BJ (cell line): Measurements from ENCODE around the gene UST. TPM values are rescaled to one million over a fixed set of nuclear protein-coding genes. Genes with fewer than 3 reads are reported as not detected.

Source experiments
- CTCF ChIA-PET: fragments of 350-600 bp; formaldehyde crosslinking; extraction: SDS; loops from one replicate; lab custom pipeline; 2021; ENCODE audit warnings: antibody characterized with exemption, inconsistent platforms; lab: Yijun Ruan, JAX
- POLR2A ChIA-PET: fragments of 300-600 bp; sonication (Branson Sonifier 250); formaldehyde crosslinking; extraction: SDS; loops from one replicate; lab custom pipeline; 2021; ENCODE audit warnings: antibody characterized with exemption; lab: Charles Lee
- DNase-seq: peaks from one replicate; pipeline ENCODE4 v3.0.0-alpha.2; 2011; ENCODE audit warnings: low read depth
- H3K27me3 ChIP-seq: 2 replicates; pipeline ENCODE4 v1.6.0; 2011; ENCODE audit warnings: low read length; ENCODE audit not compliant: control insufficient read depth, insufficient read depth
- H3K36me3 ChIP-seq: 2 replicates; pipeline ENCODE4 v1.5.1; 2011; ENCODE audit warnings: low read length; ENCODE audit not compliant: control insufficient read depth, insufficient read depth
- H3K4me3 ChIP-seq: 2 replicates; pipeline ENCODE4 v1.5.1; 2011; ENCODE audit warnings: low read depth, mild to moderate bottlenecking, control low read depth, low read length
- CTCF ChIP-seq: IDR thresholded peaks from 2 replicates; pipeline ENCODE4 v1.5.1; 2011; ENCODE audit warnings: low read depth, mild to moderate bottlenecking, control low read depth, inconsistent platforms, low read length, moderate library complexity; ENCODE audit not compliant: insufficient read depth
- polyA plus RNA-seq: library from polyadenylated mRNA; depleted of rRNA; stranded (reverse); fragments of >200 nt; gene quantifications from 2 replicates; pipeline ENCODE4 v1.2.3, GENCODE V29; 2011

The UST gene
- polyA plus RNA-seq, 1 experiment = 6.8 TPM

- ChIA-PET CTCF (interaction anchor here (0.7 kb wide), 1 partner anchor 9 kb away, joined by 6 read pairs; no protein-coding TSS in a partner anchor), POLR2A (no interaction called here)
Observed at GRCh38 chr6:148893073-148893472, 146.2 kb downstream of the UST start.

GRCh38 chr6:148893481-148893880 lies 146.7 kb downstream of the UST start:
- DNase-seq = no peak
- Histone ChIP-seq H3K27me3 (no peaks in the 10 kb centered on the region), H3K4me3 (no peak overlapping the region), H3K36me3 (no peaks in the 10 kb centered on the region)
- TF ChIP-seq CTCF = no peak
- ChIA-PET CTCF (interaction anchor here (0.7 kb wide), 1 partner anchor 8 kb away, joined by 6 read pairs; no protein-coding TSS in a partner anchor), POLR2A (no interaction called here)

More at GRCh38 chr6:148893073-148893472, 146.2 kb downstream of the UST start:
- no peak for DNase-seq
- TF ChIP-seq CTCF = no peak
- Histone ChIP-seq H3K27me3 (no peaks in the 10 kb centered on the region), H3K36me3 (no peaks in the 10 kb centered on the region), H3K4me3 (no peak overlapping the region)

- DNase-seq = no peak
- POLR2A ChIA-PET = no interaction called here
Observed at GRCh38 chr6:148898376-148899014, 151.7 kb downstream of the UST start.

GRCh38 chr6:148904896-148905870 lies 158.4 kb downstream of the UST start:
- no peak for TF ChIP-seq CTCF
- ChIA-PET POLR2A (no interaction called here), CTCF (no interaction called here)
- Histone ChIP-seq H3K4me3 (no peak overlapping the region), H3K27me3 (no peaks in the 10 kb centered on the region), H3K36me3 (no peaks in the 10 kb centered on the region)
- no peak for DNase-seq

More at GRCh38 chr6:148898376-148899014, 151.7 kb downstream of the UST start:
- no peaks in the 10 kb centered on the region for H3K36me3 ChIP-seq
- CTCF ChIA-PET = interaction anchor here (0.6 kb wide), 2 partner anchors 14 to 1746 kb away, joined by 3 to 4 read pairs; no protein-coding TSS in a partner anchor
- no peak for TF ChIP-seq CTCF
- no peak overlapping the region for H3K4me3 ChIP-seq
- no peaks in the 10 kb centered on the region for H3K27me3 ChIP-seq

- CTCF ChIA-PET = no interaction called here
- POLR2A ChIA-PET = no interaction called here
- Histone ChIP-seq H3K4me3 (no peak overlapping the region), H3K27me3 (no peaks in the 10 kb centered on the region), H3K36me3 (no peaks in the 10 kb centered on the region)
- TF ChIP-seq CTCF = no peak
- DNase-seq = no peak
Observed at GRCh38 chr6:148905901-148906300, 159.1 kb downstream of the UST start.
